Stomach (tissue), 4 donors: ENCODE data around the gene EEF2.

Source experiments
- CTCF ChIP-seq, 7 experiments: fragments of 450-650 bp in 4 of 7; fragments of 200-600 bp in 3 of 7; sonication (generic) in 3 of 7; IDR thresholded peaks; one replicate each; pipeline ENCODE4 v1.5.1; 2016 to 2019; ENCODE audit warnings: antibody characterized with exemption in 7 of 7, control low read depth in 2 of 7, mild to moderate bottlenecking in 1 of 7
- EP300 ChIP-seq: sonication (generic); formaldehyde crosslinking; IDR thresholded peaks from one replicate; pipeline ENCODE4 v1.6.1; 2017; ENCODE audit warnings: antibody characterized with exemption
- POLR2AphosphoS5 ChIP-seq, 3 donors: sonication (generic); formaldehyde crosslinking; IDR thresholded peaks; one replicate each; pipeline ENCODE4 v1.6.1; 2016; ENCODE audit warnings: antibody characterized with exemption in 3 of 3

DNA sequence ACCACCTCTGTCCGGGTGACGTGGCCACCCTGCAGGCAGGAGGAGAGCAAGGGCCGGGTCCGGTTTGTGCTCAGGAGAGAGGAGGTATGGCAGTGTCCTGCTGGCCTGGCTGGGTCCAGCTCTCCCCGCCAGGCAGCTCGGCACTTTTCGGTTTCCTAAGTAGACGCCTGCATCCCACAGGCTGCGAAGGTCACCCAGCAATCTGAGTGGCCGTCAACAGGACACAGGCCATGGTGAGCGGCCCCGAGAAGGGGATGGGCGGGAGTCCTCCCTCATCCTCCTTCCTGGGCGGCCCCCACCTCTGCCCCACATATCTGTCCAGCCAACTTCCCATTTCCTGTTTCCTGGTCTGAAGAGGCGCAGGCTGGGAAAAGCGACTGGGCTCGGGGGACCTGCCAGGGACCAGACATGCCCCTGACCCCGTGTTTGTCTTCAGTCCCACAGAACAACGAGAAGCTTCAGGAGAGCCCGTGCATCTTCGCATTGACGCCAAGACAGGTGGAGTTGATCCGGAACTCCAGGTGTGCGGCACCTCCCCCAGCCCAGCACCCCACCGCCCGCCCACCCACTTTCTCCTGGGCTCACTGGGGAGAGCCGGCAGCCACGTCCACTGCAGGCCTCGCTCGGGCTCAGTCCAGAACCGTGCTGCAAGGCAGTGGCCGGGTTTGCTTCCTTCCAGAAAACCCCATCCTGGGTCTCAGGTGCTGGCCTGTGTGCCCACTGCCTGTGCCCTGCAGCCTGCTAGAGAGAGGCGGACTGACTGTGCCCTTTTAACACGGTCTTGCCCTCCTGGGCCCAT, 38.5 kb upstream of the EEF2 start:
- no peak for TF ChIP-seq POLR2AphosphoS5 (IDR thresholded peaks at IDR 0.05)
- no peak for TF ChIP-seq CTCF (IDR thresholded peaks at IDR 0.05)
- no peak for TF ChIP-seq EP300
